B cell (primary cell): ENCODE results near the gene TMCO1.

Experiments used
- CTCF ChIP-seq: fragments of 200-600 bp; IDR thresholded peaks from one replicate; pipeline ENCODE4 v1.8.0; 2022; ENCODE audit warnings: antibody characterized with exemption, mild to moderate bottlenecking
- EZH2 ChIP-seq: IDR thresholded peaks from 2 replicates; pipeline ENCODE4 v1.6.1; 2012; ENCODE audit warnings: borderline replicate concordance, low read depth, mild to moderate bottlenecking, moderate library complexity, low read length; ENCODE audit not compliant: insufficient read depth, poor library complexity, severe bottlenecking

- TF ChIP-seq CTCF: peak; percentile 64
- TF ChIP-seq EZH2: no peak
These were observed 50.7 kb downstream of the TMCO1 start for GRCh38 chr1:165717918-165718515.
